ENCODE data around the gene DMKN. TPM values are rescaled to one million over a fixed set of nuclear protein-coding genes. Genes with fewer than 3 reads are reported as not detected.
A peak's percentile ranks its signal among the peaks of the same experiment; 100 is the strongest.

The DMKN gene
- total RNA-seq, 1 experiment from 2014 or later, result 19.6 TPM

- no peak for DNase-seq (ENCODE audit: low spot score)
Observed at GRCh38 chr19:35549879-35550523, 36.6 kb upstream of the DMKN start.

GRCh38 chr19:35549174-35549788 is 35.8 kb upstream of the DMKN start:
- peak; percentile 84 for DNase-seq (ENCODE audit: low spot score)

- no peak for DNase-seq (ENCODE audit: low spot score)
Observed at GRCh38 chr19:35546532-35546931, 33.1 kb upstream of the DMKN start.

DNA sequence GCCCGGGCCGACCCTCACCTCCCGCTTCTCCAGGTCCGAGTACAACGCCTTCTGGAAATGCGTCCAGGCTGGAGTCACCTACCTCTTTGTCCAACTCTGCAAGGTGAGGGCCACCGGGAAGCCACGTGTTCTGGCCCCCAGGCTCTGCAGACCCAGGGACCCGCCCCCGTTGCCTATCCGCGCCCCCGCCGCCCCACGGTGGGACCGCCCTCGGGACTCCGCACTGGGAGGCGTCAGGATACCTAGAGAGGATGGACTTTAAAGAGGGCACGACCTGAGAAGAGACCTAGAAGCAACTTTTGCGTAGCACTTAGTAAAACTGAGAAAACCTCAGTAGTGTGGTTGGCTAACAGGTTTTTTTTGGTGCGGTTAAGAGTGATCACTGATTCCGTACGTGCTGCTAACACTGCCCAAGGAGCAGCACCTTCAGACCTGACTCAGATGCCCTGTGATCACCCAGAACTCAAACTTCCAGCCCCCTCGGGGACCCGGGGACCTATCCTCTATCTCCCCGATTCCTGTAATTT is 32.5 kb upstream of the DMKN start:
- DNase-seq (ENCODE audit: low spot score), result no peak

DNA sequence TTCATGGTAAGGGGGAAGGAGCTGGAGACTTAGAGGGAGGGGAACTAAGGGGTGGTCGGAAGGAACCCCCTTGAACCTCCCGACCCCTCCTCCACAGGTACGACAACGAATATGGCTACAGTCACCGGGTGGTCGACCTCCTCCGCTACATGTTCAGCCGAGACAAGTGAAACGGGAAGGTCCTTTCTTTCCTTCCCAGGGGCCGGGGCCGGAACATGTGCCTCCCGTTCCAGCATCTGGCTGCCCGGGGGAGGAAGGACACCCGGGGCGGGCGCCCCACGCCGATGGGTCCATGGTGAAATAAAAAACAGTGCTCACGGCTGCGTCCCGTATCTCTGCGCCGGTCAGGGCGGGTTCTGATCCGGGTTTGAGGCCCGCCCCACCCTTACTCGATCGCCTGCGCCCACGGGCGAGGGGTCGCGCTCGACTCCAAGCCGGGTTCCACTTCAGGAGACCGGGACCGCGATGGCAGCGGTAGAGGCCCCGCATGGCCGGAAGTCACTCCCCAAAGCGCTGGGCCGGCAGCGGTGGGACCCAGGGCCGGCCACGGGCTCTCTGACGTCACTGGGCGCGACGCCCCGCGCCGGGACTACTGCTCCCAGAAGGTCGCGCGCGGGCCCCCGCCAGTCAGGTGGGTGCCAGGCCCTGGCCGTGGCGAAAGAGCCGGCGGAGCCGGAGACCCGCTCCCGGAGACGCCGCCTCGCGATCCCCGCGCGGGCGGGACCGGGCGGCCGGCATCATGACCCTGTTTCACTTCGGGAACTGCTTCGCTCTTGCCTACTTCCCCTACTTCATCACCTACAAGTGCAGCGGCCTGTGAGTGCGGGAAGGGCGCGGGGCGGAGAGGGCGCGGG is 31.8 kb upstream of the DMKN start, which contains the start of gene TMEM147:
TSS of gene TMEM147 (plus strand) at position 626 of the 854 bp plus-strand sequence. CDS start at position 740, 114 bp downstream.
- DNase-seq (ENCODE audit: low spot score), result peak; percentile 93

- DNase-seq (ENCODE audit: low spot score), result no peak
Observed at GRCh38 chr19:35544110-35544802, 30.8 kb upstream of the DMKN start.

DNA sequence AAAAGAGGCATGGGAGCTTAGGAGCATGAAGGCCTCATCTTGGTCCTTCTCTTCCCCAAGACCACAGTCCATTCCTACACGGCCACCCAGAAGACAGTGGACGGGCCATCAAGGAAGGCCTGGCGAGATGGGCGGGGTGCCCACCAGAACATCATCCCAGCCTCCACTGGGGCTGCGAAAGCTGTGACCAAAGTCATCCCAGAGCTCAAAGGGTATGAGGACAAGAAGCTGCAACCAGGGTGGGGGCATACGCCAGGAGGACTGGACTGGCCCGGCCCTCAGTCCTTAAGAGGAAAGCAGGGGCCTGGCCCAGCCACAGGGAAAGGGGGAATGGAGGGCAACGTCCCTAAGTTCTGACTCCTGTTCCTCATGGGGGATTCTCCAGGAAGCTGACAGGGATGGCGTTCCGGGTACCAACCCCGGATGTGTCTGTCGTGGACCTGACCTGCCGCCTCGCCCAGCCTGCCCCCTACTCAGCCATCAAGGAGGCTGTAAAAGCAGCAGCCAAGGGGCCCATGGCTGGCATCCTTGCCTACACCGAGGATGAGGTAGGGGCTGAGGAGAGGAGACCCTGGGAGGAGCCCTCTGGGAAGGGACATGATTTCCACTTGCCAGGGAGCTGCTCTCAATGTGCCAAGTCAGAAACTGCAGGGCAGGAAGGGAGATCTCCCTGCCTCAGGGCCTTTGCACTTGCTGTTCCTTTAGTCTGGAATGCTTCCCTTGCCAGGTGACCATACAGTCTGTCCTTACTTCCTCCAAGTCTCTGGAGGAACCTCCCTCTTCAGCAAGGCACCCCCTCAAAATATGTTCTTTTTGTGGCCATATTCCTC is 30.0 kb upstream of the DMKN start:
- no peak for DNase-seq (ENCODE audit: low spot score)

DNA sequence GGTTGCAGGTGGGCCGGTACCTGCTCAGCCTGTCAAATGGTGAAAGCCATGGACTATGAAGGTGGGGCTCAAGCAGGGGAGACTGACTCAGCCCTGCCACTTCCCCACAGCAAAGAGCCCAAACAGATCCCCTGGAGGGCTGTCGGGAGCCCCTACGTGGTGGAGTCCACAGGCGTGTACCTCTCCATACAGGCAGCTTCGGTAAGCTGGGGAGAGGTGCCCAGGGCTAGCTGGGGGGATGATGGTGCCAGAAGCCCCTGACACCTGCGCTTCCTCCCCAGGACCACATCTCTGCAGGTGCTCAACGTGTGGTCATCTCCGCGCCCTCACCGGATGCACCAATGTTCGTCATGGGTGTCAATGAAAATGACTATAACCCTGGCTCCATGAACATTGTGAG is 28.8 kb upstream of the DMKN start:
- no peak for DNase-seq (ENCODE audit: low spot score)

- no peak for DNase-seq (ENCODE audit: low spot score)
Observed at GRCh38 chr19:35540356-35540927, 27.0 kb upstream of the DMKN start.

- no peak for DNase-seq (ENCODE audit: low spot score)
Observed at GRCh38 chr19:35539850-35540249, 26.4 kb upstream of the DMKN start.

DNA sequence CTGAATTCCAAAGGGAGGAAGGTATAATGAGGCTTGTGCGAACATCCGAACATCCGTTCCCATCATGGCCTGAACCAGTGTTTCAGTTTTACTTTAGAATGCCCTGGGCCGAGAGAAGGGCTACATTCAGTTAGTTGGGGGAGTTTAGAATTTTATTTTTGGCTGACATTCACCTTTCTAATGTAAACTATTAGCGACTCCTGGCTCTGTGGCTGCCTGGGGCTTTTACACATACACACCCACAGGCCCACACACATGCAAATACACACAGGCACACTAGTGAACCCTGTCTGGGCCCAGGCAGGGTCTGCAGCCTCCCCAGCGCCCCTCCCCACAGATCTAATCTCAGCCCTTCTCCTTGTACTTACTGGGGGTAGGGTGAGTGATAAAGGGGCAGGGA is 25.9 kb upstream of the DMKN start:
- DNase-seq (ENCODE audit: low spot score), result no peak

GRCh38 chr19:35534803-35535480 is 21.5 kb upstream of the DMKN start:
- no peak for DNase-seq (ENCODE audit: low spot score)

GRCh38 chr19:35533822-35534392 is 20.5 kb upstream of the DMKN start:
- DNase-seq (ENCODE audit: low spot score), result no peak

DNA sequence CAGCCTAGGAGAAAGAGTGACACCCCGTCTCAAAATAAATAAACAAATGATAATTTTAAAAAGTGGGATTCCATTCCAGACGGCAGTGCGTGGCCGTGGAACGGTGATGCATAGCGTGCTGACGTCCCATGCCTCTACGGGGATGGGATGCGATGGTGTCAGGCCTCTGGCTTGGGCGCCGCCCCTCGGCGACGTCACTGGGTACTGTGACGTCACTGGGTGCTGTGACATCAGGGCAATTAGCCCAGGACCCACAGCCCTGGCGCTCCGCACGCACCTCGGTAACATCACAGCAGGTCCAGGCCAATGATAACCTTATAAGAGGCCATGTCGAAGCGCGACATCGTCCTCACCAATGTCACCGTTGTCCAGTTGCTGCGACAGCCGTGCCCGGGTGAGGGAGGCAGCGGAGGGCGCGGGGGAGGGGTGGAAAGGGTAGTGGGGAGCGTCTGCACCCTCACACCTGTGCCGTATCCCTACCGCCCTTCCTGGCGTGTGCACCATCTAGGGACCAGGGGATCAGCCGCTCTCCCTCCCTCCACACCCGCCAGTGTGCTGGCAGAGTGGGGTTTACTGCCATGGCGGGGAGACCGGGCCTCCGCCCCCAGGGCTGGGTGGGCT is 19.9 kb upstream of the DMKN start, which contains the start of gene GAPDHS:
TSS of gene GAPDHS (plus strand) at position 256 of the 621 bp plus-strand sequence. CDS start at position 328, 72 bp downstream.
- DNase-seq (ENCODE audit: low spot score), result no peak

- no peak for DNase-seq (ENCODE audit: low spot score)
Observed at GRCh38 chr19:35531291-35531690, 17.8 kb upstream of the DMKN start.

GRCh38 chr19:35529241-35530218 is 16.1 kb upstream of the DMKN start:
- no peak for DNase-seq (ENCODE audit: low spot score)

GRCh38 chr19:35528218-35529038 is 15.0 kb upstream of the DMKN start, which contains the start of gene SBSN:
TSS of gene SBSN (minus strand) at chr19:35528311. CDS start at chr19:35528281, 30 bp downstream.
- DNase-seq (ENCODE audit: low spot score), result no peak

Data from H4 (cell line).